ENCODE measurements around the gene MTA1.

GRCh38 chr14:105416671-105417070, 3.0 kb upstream of the MTA1 start:
- TF ChIP-seq CTCF (IDR thresholded peaks at IDR 0.05) (no peak), EZH2phosphoT487 (IDR thresholded peaks at IDR 0.05) (no peak), EZH2 (IDR thresholded peaks at IDR 0.05) (no peak)

Data from neural progenitor cell (in vitro differentiated cells).